K562 (cell line): ENCODE measurements around the gene SLC28A1. TPM values are rescaled to one million over a fixed set of nuclear protein-coding genes. Genes with fewer than 3 reads are reported as not detected.

Experiments used
- CHD1 ChIP-seq: fragments of 200-600 bp; sonication (generic); IDR thresholded peaks from one replicate; pipeline ENCODE4 v1.6.1; 2012; ENCODE audit warnings: mild to moderate bottlenecking, moderate library complexity, low read length, inconsistent platforms
- GABPB1 ChIP-seq: sonication (generic); formaldehyde crosslinking; IDR thresholded peaks from 2 replicates; pipeline ENCODE4 v1.8.0; 2022; ENCODE audit warnings: mild to moderate bottlenecking, missing genetic modification reagents
- HMGN3 ChIP-seq: IDR thresholded peaks from 2 replicates; pipeline ENCODE4 v1.6.1; 2011; ENCODE audit warnings: borderline replicate concordance, low read depth, mild to moderate bottlenecking, mixed read lengths, low read length; ENCODE audit not compliant: insufficient read length; ENCODE audit errors: extremely low read depth
- KDM1A ChIP-seq, 2 experiments: fragments of 450-650 bp; IDR thresholded peaks; 2 replicates each; pipeline ENCODE4 v1.6.1; 2016; ENCODE audit warnings: mild to moderate bottlenecking in 2 of 2
- MAX ChIP-seq: sonication (generic); formaldehyde crosslinking; IDR thresholded peaks from 2 replicates; pipeline ENCODE4 v1.9.0; 2022; ENCODE audit warnings: mild to moderate bottlenecking, missing genetic modification reagents
- NEUROD1 ChIP-seq: fragments of 150-350 bp; IDR thresholded peaks from 2 replicates; pipeline ENCODE4 v1.6.1; 2014; ENCODE audit warnings: borderline replicate concordance, low read length, low read depth; ENCODE audit not compliant: partially characterized antibody
- NR2C1 ChIP-seq, 2 experiments: fragments of 450-650 bp; IDR thresholded peaks; 2 replicates each; pipeline ENCODE4 v1.6.1; 2017; ENCODE audit warnings: mild to moderate bottlenecking in 2 of 2, antibody characterized with exemption in 1 of 2, inconsistent platforms in 1 of 2, missing compliant biosample characterization in 1 of 2, missing genetic modification characterization in 1 of 2
- RBM14 ChIP-seq: fragments of 200-400 bp; formaldehyde crosslinking; IDR thresholded peaks from 2 replicates; pipeline ENCODE4 v1.6.1; 2018; ENCODE audit warnings: low read depth, mild to moderate bottlenecking, low read length, moderate library complexity, borderline replicate concordance; ENCODE audit not compliant: insufficient read depth
- RBM15 ChIP-seq: fragments of 200-400 bp; formaldehyde crosslinking; IDR thresholded peaks from 2 replicates; pipeline ENCODE4 v1.6.1; 2018; ENCODE audit warnings: mild to moderate bottlenecking, low read length, moderate library complexity; ENCODE audit not compliant: insufficient read depth
- SP2 ChIP-seq: IDR thresholded peaks from 2 replicates; pipeline ENCODE4 v1.6.1; 2011; ENCODE audit warnings: mild to moderate bottlenecking, low read depth, low read length, moderate library complexity; ENCODE audit not compliant: poor library complexity, severe bottlenecking; ENCODE audit errors: extremely low read depth
- TBL1XR1 ChIP-seq, 2 experiments: IDR thresholded peaks; 2 replicates each; pipeline ENCODE4 v1.6.1; 2012; ENCODE audit warnings: improper control_type of control experiment in 2 of 2, low read length in 2 of 2, mild to moderate bottlenecking in 1 of 2
- TRIM24 ChIP-seq, 2 experiments: fragments of 450-650 bp; IDR thresholded peaks; 2 replicates each; pipeline ENCODE4 v1.6.1; 2016
- ZBTB40 ChIP-seq, 2 experiments: fragments of 450-650 bp in 1 of 2; sonication (generic) in 1 of 2; formaldehyde crosslinking in 1 of 2; IDR thresholded peaks; 2 replicates each; pipeline versions ENCODE4 v1.7.1 to v1.9.0; 2016 to 2022; ENCODE audit warnings: inconsistent platforms in 1 of 2, mild to moderate bottlenecking in 1 of 2, missing genetic modification reagents in 1 of 2
- ZNF175 ChIP-seq: fragments of 200-800 bp; sonication (Bioruptor generic); IDR thresholded peaks from 2 replicates; pipeline ENCODE4 v1.6.1; 2016; ENCODE audit warnings: low read depth, mild to moderate bottlenecking, missing genetic modification characterization, missing compliant biosample characterization
- ZNF3 ChIP-seq: fragments of 250-450 bp; sonication (Bioruptor Pico); IDR thresholded peaks from 2 replicates; pipeline ENCODE4 v1.5.0; 2021; ENCODE audit warnings: mild to moderate bottlenecking, moderate library complexity
- ZNF316 ChIP-seq: fragments of 450-650 bp; IDR thresholded peaks from 2 replicates; pipeline ENCODE4 v1.6.1; 2016
- ZNF354B ChIP-seq: fragments of 250-450 bp; sonication (Bioruptor Pico); IDR thresholded peaks from 2 replicates; pipeline ENCODE4 v1.4.0; 2020
- ZNF507 ChIP-seq: conservative IDR thresholded peaks from 2 replicates; pipeline ENCODE4 v1.6.1; 2017; ENCODE audit warnings: missing genetic modification characterization, missing compliant biosample characterization
- polyA plus RNA-seq, 8 experiments: library from polyadenylated mRNA; depleted of rRNA in 4 of 8; stranded (reverse) in 5 of 8; unstranded in 3 of 8; fragments of >200 nt; fragmentation: Nextera tagmentation in 2 of 8; fragmentation: Illumina TruSeq in 1 of 8; extraction: Ambion mirVana in 2 of 8; extraction: Trizol in 1 of 8; gene quantifications; 2 replicates each; pipeline versions ENCODE4 v1.2.1 to v1.2.3, GENCODE V29; 2011 to 2014; ENCODE audit warnings: inconsistent platforms in 1 of 8, missing spikeins in 1 of 8
- total RNA-seq, 7 experiments: library from RNA; depleted of rRNA in 6 of 7; stranded (reverse); fragments of >200 nt in 6 of 7; fragmentation: Illumina TruSeq in 2 of 7; extraction: Trizol in 2 of 7; gene quantifications; 2 replicates each; pipeline versions ENCODE4 v1.2.1 to v1.2.3, GENCODE V29; 2011 to 2021; ENCODE audit warnings: low replicate concordance in 1 of 7

The SLC28A1 gene
- total and polyA plus RNA-seq, 9 of the 15 experiments (the other 6 are each of a cell fraction or from before 2014, with no cell fraction given): 0.04 TPM; not detected in 8

- TF ChIP-seq GABPB1 (CRISPR knock-in tag): peak; percentile 70
- peak; percentile 57; the same call in 1 of the 2 replicates for TF ChIP-seq ZNF175 (CRISPR knock-in tag)
- peak; percentile 29 to 50; a peak in 2 of 4 replicates for TF ChIP-seq KDM1A (IDR thresholded peaks at IDR 0.05)
- TF ChIP-seq ZNF3 (CRISPR knock-in tag): no peak
- peak; percentile 18 to 25; a peak in 1 of 4 replicates for TF ChIP-seq TBL1XR1 (IDR thresholded peaks at IDR 0.05; ENCODE audit: low read length in 2 of 2)
- TF ChIP-seq CHD1: peak; percentile 64
- no peak for TF ChIP-seq ZNF507 (tag)
- TF ChIP-seq SP2: no peak
- peak; percentile 91 for TF ChIP-seq HMGN3
- peak; percentile 92 for TF ChIP-seq NR2C1 (IDR thresholded peaks at IDR 0.05)
- peak; percentile 96 for TF ChIP-seq NR2C1 (tag; IDR thresholded peaks at IDR 0.05)
- no peak for TF ChIP-seq ZNF354B (CRISPR knock-in tag)
- no peak for TF ChIP-seq ZNF316
- peak; percentile 100 for TF ChIP-seq NEUROD1
- 0 out of 2 replicates have a peak, but pooled peaks have one; percentile 75 for TF ChIP-seq RBM15
- TF ChIP-seq ZBTB40 (IDR thresholded peaks at IDR 0.05): peak; percentile 41; the same call in 1 of the 2 replicates
- no peak for TF ChIP-seq ZBTB40 (CRISPR knock-in tag; IDR thresholded peaks at IDR 0.05)
- peak; percentile 77 for TF ChIP-seq MAX (CRISPR knock-in tag)
- TF ChIP-seq TRIM24 (IDR thresholded peaks at IDR 0.05): peak in 1 of 2 experiments; percentile 94; a peak in 2 of 4 replicates
- TF ChIP-seq RBM14: no peak
Measured at GRCh38 chr15:84981054-84981710, 96.7 kb downstream of the SLC28A1 start (continued).
